Measurements from ENCODE around the gene STK32C.

Gene STK32C

DNA sequence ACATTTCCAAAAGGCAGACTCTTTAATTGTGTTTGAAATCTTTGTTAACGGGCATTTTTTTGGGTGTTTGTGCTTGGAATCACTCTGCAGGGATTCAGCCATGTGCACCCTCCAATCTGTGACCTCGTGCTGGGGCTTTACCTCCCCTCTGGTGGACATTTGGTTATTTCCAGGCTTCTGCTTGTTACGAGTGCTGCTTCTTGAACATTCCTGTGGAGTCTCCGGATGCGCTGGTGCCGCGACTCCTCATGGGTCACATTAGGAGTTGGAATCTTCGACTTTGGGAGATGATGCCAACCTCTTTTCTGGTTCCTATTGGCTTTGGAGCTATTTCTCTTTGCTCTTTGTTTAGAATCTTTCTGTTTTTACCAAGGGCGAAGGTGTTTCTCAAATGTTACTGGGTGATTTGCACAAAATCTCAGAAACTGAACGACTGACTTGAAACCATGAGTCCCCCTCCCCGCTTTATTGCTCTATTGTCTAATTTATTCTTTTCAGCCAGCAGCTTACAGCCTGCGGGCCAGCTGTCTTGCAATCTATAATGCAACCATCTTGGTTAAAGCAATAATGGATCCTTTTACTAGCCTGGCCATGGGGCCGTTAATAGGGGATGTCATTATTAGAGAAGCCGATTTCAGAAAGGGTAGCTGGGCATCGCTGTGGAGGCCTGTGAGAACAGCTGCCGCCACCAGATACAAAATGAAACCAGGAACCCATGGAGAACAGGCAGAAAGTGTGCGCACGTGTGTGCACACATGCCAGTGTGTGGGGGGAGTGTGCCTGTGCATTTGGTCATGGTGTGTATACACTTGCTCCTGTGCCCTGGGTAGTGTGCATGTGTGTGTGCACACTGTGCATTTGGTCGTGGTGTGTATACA lies 130.9 kb downstream of the STK32C start:
- TF ChIP-seq, protein P1, sequence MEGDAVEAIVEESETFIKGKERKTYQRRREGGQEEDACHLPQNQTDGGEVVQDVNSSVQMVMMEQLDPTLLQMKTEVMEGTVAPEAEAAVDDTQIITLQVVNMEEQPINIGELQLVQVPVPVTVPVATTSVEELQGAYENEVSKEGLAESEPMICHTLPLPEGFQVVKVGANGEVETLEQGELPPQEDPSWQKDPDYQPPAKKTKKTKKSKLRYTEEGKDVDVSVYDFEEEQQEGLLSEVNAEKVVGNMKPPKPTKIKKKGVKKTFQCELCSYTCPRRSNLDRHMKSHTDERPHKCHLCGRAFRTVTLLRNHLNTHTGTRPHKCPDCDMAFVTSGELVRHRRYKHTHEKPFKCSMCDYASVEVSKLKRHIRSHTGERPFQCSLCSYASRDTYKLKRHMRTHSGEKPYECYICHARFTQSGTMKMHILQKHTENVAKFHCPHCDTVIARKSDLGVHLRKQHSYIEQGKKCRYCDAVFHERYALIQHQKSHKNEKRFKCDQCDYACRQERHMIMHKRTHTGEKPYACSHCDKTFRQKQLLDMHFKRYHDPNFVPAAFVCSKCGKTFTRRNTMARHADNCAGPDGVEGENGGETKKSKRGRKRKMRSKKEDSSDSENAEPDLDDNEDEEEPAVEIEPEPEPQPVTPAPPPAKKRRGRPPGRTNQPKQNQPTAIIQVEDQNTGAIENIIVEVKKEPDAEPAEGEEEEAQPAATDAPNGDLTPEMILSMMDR (IDR thresholded peaks at IDR 0.05): no peak
- Mint-ChIP-seq H3K36me3 (ENCODE audit: low read depth) (no peaks in the 10 kb centered on the region), H3K27ac (no peak overlapping the region), H3K4me1 (peaks cover 31% of the 10 kb centered on the region), H3K4me3 (peak overlapping the region; percentile 62), H3K9me3 (peaks cover 18% of the 10 kb centered on the region), H3K27me3 (ENCODE audit: low read depth, poor library complexity) (peaks cover 75% of the 10 kb centered on the region)
- DNase-seq: no peak

DNA sequence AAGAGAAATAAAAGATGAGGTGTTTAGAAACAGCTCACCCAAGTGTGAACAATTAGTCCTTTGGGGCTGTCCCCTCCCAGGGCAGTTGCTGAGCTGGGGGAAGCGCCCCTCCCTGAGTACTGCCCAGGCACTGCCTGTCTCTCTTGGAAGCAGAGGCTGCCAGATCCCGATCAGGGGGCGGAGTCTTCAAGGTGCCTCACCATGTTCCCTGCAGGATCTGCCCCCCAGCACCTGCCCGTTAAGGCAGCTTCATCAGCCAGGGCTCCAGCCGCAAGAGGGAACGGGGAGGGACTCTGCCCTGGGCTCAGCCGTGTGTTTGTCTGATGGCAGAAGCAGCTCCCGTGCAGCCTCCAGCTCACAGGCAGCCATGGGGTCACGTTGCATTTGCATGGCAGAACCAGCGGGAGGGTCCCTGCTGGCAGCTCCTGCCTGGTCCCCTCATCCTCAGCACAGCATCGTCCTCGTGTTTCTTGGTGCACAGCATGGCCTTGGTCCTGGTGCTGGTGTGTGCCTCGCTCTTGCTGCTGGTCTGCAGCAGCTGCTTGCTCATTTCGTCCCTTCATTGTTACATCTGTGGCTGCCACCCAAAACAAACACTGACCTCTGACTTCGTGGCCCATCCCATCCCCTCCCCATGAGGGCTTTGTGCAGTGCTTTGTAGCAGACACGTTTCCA lies 131.7 kb downstream of the STK32C start:
- peaks cover 35% of the 10 kb centered on the region for H3K4me1 Mint-ChIP-seq
- peak overlapping the region; percentile 62 for H3K4me3 Mint-ChIP-seq
- TF ChIP-seq, protein P1 (IDR thresholded peaks at IDR 0.05): no peak
- H3K27me3 Mint-ChIP-seq (ENCODE audit: low read depth, poor library complexity): peaks cover 72% of the 10 kb centered on the region
- no peaks in the 10 kb centered on the region for H3K36me3 Mint-ChIP-seq (ENCODE audit: low read depth)
- H3K9me3 Mint-ChIP-seq: peaks cover 18% of the 10 kb centered on the region
- DNase-seq: peak; percentile 46
- H3K27ac Mint-ChIP-seq: no peak overlapping the region

DNA sequence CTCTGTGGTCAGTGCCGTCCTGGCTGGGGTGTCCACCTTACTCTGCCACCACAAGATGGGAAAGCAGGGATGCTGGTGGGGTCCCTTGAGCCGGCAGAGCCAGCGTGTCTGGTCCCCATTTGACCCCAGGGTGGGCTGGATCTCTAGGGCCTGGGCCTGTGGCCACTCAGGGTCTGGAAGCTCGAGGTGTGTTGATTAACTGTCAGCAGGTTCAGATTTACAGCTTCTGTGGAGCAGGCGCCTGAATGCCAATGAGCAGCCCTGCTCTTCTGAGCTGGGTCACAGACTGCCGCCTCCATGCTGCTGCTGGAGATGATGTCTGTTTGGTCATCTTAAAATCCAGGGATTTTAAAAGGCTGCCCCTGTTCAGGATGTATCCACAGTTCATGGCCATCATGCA lies 132.3 kb downstream of the STK32C start:
- no peak overlapping the region for H3K27ac Mint-ChIP-seq
- no peaks in the 10 kb centered on the region for H3K36me3 Mint-ChIP-seq (ENCODE audit: low read depth)
- H3K4me1 Mint-ChIP-seq: peaks cover 42% of the 10 kb centered on the region
- H3K4me3 Mint-ChIP-seq: peak overlapping the region; percentile 32
- peaks cover 18% of the 10 kb centered on the region for H3K9me3 Mint-ChIP-seq
- peak; percentile 23 for DNase-seq
- TF ChIP-seq, protein P1 (IDR thresholded peaks at IDR 0.05): no peak
- peaks cover 72% of the 10 kb centered on the region for H3K27me3 Mint-ChIP-seq (ENCODE audit: low read depth, poor library complexity)

DNA sequence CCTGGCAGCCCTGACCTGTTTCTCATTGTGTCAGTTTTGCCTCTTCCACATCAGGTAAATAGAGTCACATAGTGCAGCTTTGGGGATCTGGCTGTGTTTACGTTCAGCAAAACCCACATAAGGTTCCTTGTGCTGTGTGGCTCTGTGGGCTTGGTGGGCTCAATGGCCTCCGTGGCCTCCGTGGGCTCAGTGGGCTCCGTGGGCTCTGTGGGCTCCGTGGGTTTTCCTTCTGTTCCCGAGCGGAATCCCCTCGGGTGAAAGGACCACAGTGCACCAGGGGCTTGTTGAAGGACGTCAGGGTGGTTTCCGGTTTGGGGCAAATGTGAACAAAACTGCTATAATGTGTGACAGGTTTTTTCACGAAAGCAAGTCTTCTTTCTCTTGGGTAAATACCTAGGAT lies 133.5 kb downstream of the STK32C start:
- H3K36me3 Mint-ChIP-seq (ENCODE audit: low read depth): no peaks in the 10 kb centered on the region
- H3K27me3 Mint-ChIP-seq (ENCODE audit: low read depth, poor library complexity): peaks cover 65% of the 10 kb centered on the region
- TF ChIP-seq, protein P1 (IDR thresholded peaks at IDR 0.05): no peak
- peaks cover 42% of the 10 kb centered on the region for H3K4me1 Mint-ChIP-seq
- no peak overlapping the region for H3K4me3 Mint-ChIP-seq
- H3K9me3 Mint-ChIP-seq: peaks cover 18% of the 10 kb centered on the region
- H3K27ac Mint-ChIP-seq: no peak overlapping the region
- no peak for DNase-seq

DNA sequence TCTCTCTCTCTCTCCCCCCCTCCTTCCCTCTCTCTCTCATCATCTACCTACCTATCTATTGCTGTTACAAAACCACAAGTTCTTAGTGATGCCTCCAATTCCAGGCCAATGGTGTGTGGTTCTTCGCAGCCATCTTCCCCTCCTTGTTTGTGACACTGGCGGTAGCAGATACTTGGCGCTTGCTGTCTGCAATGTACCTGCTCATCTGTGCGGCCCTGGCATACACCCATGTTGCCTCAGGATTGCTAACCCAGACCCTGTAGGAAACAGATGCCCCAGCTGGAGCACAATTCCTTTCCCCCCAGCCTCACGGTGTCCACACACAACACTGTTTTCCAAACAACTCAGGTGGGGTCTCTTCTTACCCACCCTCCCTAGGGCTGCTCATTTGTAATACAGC lies 134.6 kb downstream of the STK32C start:
- Mint-ChIP-seq H3K27ac (no peak overlapping the region), H3K27me3 (ENCODE audit: low read depth, poor library complexity) (peaks cover 54% of the 10 kb centered on the region), H3K36me3 (ENCODE audit: low read depth) (no peaks in the 10 kb centered on the region), H3K4me3 (no peak overlapping the region), H3K4me1 (peaks cover 42% of the 10 kb centered on the region), H3K9me3 (peaks cover 18% of the 10 kb centered on the region)
- DNase-seq: no peak
- TF ChIP-seq, protein P1 (IDR thresholded peaks at IDR 0.05): no peak

Measured in nephron progenitor cell (in vitro differentiated cells).